GM23338 (cell line): Measurements from ENCODE around the gene ATG9A. TPM values are rescaled to one million over a fixed set of nuclear protein-coding genes. Genes with fewer than 3 reads are reported as not detected.

Source experiments
- ATAC-seq: fragments of 200-7000 bp; cut with Tn5 transposase; 3 replicates; pipeline ENCODE4 v1.9.1; 2020
- DNase-seq: peaks from one replicate; pipeline ENCODE4 v3.0.0-alpha.2; 2015; ENCODE audit warnings: low spot score
- H2AFZ ChIP-seq: fragments of 200-600 bp; sonication (generic); 2 replicates; pipeline ENCODE4 v1.8.0; 2016; ENCODE audit warnings: antibody characterized with exemption, mild to moderate bottlenecking, moderate library complexity
- H3F3A ChIP-seq: fragments of 200-600 bp; sonication (generic); replicated peaks from 2 replicates; pipeline ENCODE4 v1.8.0; 2017; ENCODE audit warnings: antibody characterized with exemption, mixed run types, low read depth
- H3K27ac ChIP-seq: fragments of 200-600 bp; sonication (generic); 2 replicates; pipeline ENCODE4 v1.6.1; 2016; ENCODE audit warnings: low read depth
- H3K27me3 ChIP-seq: fragments of 200-600 bp; sonication (generic); 2 replicates; pipeline ENCODE4 v1.8.0; 2016; ENCODE audit warnings: mild to moderate bottlenecking, mixed run types, moderate library complexity; ENCODE audit not compliant: insufficient read depth
- H3K36me3 ChIP-seq: fragments of 200-600 bp; sonication (generic); 2 replicates; pipeline ENCODE4 v1.8.0; 2016; ENCODE audit warnings: mild to moderate bottlenecking; ENCODE audit not compliant: insufficient read depth
- H3K4me1 ChIP-seq: fragments of 200-600 bp; sonication (generic); 2 replicates; pipeline ENCODE4 v1.8.0; 2016; ENCODE audit warnings: mild to moderate bottlenecking, moderate library complexity; ENCODE audit not compliant: insufficient read depth
- H3K4me2 ChIP-seq: fragments of 200-600 bp; sonication (generic); 2 replicates; pipeline ENCODE4 v1.7.1; 2017; ENCODE audit warnings: mixed run types
- H3K4me3 ChIP-seq: fragments of 200-600 bp; sonication (generic); 2 replicates; pipeline ENCODE4 v1.6.1; 2016; ENCODE audit warnings: mixed run types
- H3K79me2 ChIP-seq: fragments of 200-600 bp; sonication (generic); replicated peaks from 2 replicates; pipeline ENCODE4 v1.8.0; 2017; ENCODE audit warnings: mild to moderate bottlenecking; ENCODE audit not compliant: insufficient read depth
- H3K9me2 ChIP-seq: fragments of 200-600 bp; sonication (generic); 2 replicates; pipeline ENCODE4 v1.8.0; 2017; ENCODE audit not compliant: insufficient read depth
- H4K20me1 ChIP-seq: fragments of 200-600 bp; sonication (generic); replicated peaks from 2 replicates; pipeline ENCODE4 v1.8.0; 2017; ENCODE audit warnings: mild to moderate bottlenecking; ENCODE audit not compliant: insufficient read depth
- H3K27ac Mint-ChIP-seq: 2 replicates; pipeline ENCODE4 v1.8.0; 2020; ENCODE audit warnings: inconsistent platforms, mild to moderate bottlenecking, moderate library complexity, mixed read lengths
- H3K27me3 Mint-ChIP-seq: 3 replicates; pipeline ENCODE4 v1.8.0; 2022; ENCODE audit warnings: low read depth, mild to moderate bottlenecking, moderate library complexity, mixed read lengths, inconsistent platforms; ENCODE audit not compliant: insufficient read depth, poor library complexity
- H3K36me3 Mint-ChIP-seq: 3 replicates; pipeline ENCODE4 v1.8.0; 2021; ENCODE audit warnings: low read depth, mild to moderate bottlenecking, inconsistent platforms, moderate library complexity, mixed read lengths
- H3K4me1 Mint-ChIP-seq: 3 replicates; pipeline ENCODE4 v1.8.0; 2020; ENCODE audit warnings: mild to moderate bottlenecking, inconsistent platforms, mixed read lengths
- H3K4me3 Mint-ChIP-seq: 3 replicates; pipeline ENCODE4 v1.8.0; 2021; ENCODE audit warnings: moderate library complexity, mild to moderate bottlenecking, inconsistent platforms, mixed read lengths
- H3K9me3 Mint-ChIP-seq: 3 replicates; pipeline ENCODE4 v1.8.0; 2020; ENCODE audit warnings: moderate library complexity, mild to moderate bottlenecking, inconsistent platforms, mixed read lengths
- CREB1 ChIP-seq: fragments of 250-450 bp; sonication (Bioruptor Pico); IDR thresholded peaks from 2 replicates; pipeline ENCODE4 v1.5.0; 2020; ENCODE audit warnings: low read depth, mild to moderate bottlenecking, moderate library complexity
- EZH2 ChIP-seq: fragments of 200-600 bp; sonication (generic); IDR thresholded peaks from one replicate; pipeline ENCODE4 v1.8.0; 2017; ENCODE audit warnings: antibody characterized with exemption, mild to moderate bottlenecking, low read depth; ENCODE audit not compliant: unreplicated experiment
- JUNB ChIP-seq: IDR thresholded peaks from one replicate; pipeline ENCODE4 v1.6.1; 2016; ENCODE audit warnings: antibody characterized with exemption; ENCODE audit not compliant: unreplicated experiment
- POLR2AphosphoS5 ChIP-seq: IDR thresholded peaks from 2 replicates; pipeline ENCODE4 v1.6.1; 2016; ENCODE audit warnings: antibody characterized with exemption, low read depth
- ZNF331 ChIP-seq: fragments of 250-450 bp; sonication (Bioruptor Pico); IDR thresholded peaks from 2 replicates; pipeline ENCODE4 v1.5.0; 2020; ENCODE audit warnings: low read depth, mild to moderate bottlenecking, moderate library complexity
- polyA plus RNA-seq: library from polyadenylated mRNA; unstranded; fragments of >200 nt; fragmentation: Nextera tagmentation; extraction: Ambion mirVana; gene quantifications from 2 replicates; pipeline ENCODE4 v1.2.1, GENCODE V29; 2016
- total RNA-seq: library from RNA; depleted of rRNA; stranded (reverse); fragments of >200 nt; shearing (Covaris generic); gene quantifications from 2 replicates; pipeline ENCODE4 v1.2.3, GENCODE V29; 2014
- TF ChIP-seq, protein P1 (sequence below): fragments of 250-450 bp; sonication (Bioruptor Pico); IDR thresholded peaks from 2 replicates; pipeline ENCODE4 v1.5.0; 2020; ENCODE audit warnings: mild to moderate bottlenecking, moderate library complexity

The ATG9A gene
- total and polyA plus RNA-seq, 2 experiments from 2014 or later, result 20.7 to 54.2 TPM

DNA sequence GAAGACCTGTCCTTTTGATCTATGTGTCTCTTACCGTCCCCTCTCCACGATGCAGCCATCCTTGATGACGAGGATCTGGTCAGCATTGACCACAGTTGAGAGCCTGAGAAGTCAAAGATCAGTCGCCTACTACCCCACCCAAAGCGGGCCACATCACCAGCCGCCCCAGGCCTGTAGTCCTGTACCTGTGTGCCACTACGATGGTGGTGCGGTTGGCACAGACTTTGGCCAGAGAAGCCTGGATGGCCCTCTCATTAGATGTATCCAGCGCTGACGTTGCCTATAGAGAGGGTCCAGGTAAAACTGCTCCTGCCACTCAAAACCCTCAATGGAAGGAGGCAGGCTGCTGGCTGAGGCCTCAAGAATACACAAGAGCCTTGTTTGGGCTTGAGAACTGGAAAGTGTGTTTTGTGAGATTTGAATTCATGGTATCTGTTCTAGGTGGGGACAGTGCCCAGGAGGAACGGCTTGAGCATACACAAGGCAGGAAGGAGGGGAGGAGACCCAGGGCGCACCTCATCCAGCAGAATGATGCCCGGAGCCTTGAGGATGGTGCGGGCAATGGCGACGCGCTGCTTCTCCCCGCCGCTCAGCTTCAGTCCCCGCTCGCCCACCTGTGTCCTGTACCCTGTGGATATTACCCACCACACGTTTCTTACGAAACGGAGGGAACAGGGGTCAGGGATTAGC lies 19.1 kb downstream of the ATG9A start (continued):
- TF ChIP-seq, protein P1, sequence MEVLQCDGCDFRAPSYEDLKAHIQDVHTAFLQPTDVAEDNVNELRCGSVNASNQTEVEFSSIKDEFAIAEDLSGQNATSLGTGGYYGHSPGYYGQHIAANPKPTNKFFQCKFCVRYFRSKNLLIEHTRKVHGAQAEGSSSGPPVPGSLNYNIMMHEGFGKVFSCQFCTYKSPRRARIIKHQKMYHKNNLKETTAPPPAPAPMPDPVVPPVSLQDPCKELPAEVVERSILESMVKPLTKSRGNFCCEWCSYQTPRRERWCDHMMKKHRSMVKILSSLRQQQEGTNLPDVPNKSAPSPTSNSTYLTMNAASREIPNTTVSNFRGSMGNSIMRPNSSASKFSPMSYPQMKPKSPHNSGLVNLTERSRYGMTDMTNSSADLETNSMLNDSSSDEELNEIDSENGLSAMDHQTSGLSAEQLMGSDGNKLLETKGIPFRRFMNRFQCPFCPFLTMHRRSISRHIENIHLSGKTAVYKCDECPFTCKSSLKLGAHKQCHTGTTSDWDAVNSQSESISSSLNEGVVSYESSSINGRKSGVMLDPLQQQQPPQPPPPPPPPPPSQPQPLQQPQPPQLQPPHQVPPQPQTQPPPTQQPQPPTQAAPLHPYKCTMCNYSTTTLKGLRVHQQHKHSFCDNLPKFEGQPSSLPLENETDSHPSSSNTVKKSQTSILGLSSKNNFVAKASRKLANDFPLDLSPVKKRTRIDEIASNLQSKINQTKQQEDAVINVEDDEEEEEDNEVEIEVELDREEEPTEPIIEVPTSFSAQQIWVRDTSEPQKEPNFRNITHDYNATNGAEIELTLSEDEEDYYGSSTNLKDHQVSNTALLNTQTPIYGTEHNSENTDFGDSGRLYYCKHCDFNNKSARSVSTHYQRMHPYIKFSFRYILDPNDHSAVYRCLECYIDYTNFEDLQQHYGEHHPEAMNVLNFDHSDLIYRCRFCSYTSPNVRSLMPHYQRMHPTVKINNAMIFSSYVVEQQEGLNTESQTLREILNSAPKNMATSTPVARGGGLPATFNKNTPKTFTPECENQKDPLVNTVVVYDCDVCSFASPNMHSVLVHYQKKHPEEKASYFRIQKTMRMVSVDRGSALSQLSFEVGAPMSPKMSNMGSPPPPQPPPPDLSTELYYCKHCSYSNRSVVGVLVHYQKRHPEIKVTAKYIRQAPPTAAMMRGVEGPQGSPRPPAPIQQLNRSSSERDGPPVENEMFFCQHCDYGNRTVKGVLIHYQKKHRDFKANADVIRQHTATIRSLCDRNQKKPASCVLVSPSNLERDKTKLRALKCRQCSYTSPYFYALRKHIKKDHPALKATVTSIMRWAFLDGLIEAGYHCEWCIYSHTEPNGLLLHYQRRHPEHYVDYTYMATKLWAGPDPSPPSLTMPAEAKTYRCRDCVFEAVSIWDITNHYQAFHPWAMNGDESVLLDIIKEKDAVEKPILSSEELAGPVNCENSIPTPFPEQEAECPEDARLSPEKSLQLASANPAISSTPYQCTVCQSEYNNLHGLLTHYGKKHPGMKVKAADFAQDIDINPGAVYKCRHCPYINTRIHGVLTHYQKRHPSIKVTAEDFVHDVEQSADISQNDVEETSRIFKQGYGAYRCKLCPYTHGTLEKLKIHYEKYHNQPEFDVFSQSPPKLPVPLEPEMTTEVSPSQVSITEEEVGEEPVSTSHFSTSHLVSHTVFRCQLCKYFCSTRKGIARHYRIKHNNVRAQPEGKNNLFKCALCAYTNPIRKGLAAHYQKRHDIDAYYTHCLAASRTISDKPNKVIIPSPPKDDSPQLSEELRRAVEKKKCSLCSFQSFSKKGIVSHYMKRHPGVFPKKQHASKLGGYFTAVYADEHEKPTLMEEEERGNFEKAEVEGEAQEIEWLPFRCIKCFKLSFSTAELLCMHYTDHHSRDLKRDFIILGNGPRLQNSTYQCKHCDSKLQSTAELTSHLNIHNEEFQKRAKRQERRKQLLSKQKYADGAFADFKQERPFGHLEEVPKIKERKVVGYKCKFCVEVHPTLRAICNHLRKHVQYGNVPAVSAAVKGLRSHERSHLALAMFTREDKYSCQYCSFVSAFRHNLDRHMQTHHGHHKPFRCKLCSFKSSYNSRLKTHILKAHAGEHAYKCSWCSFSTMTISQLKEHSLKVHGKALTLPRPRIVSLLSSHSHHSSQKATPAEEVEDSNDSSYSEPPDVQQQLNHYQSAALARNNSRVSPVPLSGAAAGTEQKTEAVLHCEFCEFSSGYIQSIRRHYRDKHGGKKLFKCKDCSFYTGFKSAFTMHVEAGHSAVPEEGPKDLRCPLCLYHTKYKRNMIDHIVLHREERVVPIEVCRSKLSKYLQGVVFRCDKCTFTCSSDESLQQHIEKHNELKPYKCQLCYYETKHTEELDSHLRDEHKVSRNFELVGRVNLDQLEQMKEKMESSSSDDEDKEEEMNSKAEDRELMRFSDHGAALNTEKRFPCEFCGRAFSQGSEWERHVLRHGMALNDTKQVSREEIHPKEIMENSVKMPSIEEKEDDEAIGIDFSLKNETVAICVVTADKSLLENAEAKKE (CRISPR knock-in tag), result no peak
- TF ChIP-seq POLR2AphosphoS5 (no peak), ZNF331 (CRISPR knock-in tag) (no peak), EZH2 (no peak)

DNA sequence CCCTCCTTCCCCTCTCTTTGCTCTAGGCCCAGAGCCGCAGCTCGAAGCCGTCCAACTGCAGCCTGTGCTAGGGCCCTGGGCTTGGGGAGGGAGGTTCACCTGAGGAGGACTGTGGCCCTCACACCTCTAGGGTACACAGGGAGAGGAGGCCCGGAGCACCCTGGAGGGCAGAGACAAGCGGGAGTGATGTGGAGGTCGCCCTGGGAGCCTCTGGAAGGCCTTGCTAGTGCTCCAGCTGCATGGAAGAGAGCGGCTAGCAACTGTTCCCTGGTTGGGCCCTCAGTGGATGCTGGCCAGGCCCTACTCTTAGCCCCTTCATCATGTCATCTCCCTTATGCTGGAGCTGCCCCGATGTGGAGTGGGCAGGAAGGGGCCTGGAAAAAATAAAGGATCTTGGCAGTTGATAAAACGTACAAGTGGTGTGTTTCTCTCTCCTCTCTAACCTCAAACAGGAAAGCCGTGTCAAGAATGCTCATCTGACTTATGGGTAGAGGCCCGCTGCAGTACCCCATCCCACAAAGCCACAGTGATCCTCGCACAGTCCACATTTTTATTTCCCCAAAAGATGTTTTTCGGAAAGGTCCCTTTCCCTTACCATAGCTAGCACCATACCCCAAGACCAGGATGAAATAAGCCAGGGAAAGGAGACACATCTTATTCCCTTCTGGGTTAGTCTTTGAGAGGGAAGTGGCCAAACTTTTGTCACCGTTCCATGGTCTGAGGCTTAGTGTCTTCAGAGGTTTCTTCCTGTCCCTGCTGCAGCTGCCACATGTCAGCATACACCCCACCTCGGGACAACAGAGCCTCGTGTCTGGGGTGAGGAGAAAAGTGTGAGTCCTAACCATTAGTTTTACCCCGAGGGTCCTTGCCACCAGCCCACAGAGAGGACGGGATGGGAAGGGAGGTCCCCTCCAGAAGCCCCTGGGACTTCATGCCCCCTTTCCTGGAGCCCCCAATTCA lies 19.9 kb downstream of the ATG9A start:
- Histone ChIP-seq H4K20me1 (no peaks in the 10 kb centered on the region; the same call in 1 of the 2 replicates), H3K27ac (no peak overlapping the region), H3K4me3 (no peak overlapping the region), H3K27me3 (no peaks in the 10 kb centered on the region), H3F3A (peaks cover 15% of the 10 kb centered on the region; the same call in 1 of the 2 replicates), H3K4me2 (no peak overlapping the region), H3K79me2 (no peaks in the 10 kb centered on the region), H2AFZ (no peak overlapping the region), H3K36me3 (no peaks in the 10 kb centered on the region; the same call in 1 of the 2 replicates), H3K4me1 (peaks cover 15% of the 10 kb centered on the region), H3K9me2 (no peaks in the 10 kb centered on the region)
- Mint-ChIP-seq H3K4me3 (no peak overlapping the region; the same call in 2 of the 3 replicates), H3K4me1 (peaks cover 13% of the 10 kb centered on the region; the same call in 2 of the 3 replicates), H3K27ac (no peak overlapping the region), H3K27me3 (peaks cover 14% of the 10 kb centered on the region), H3K36me3 (peaks cover 51% of the 10 kb centered on the region), H3K9me3 (peaks cover under 1% of the 10 kb centered on the region; the same call in 1 of the 3 replicates)
- no peak for ATAC-seq
- no peak for DNase-seq
- TF ChIP-seq ZNF331 (CRISPR knock-in tag) (no peak), EZH2 (no peak), CREB1 (CRISPR knock-in tag) (no peak), JUNB (no peak)
- TF ChIP-seq, protein P1 (CRISPR knock-in tag), result no peak
